Epithelial cell of proximal tubule (primary cell): ENCODE measurements around the gene GRIN2D. TPM values are rescaled to one million over a fixed set of nuclear protein-coding genes. Genes with fewer than 3 reads are reported as not detected.
A peak's percentile ranks its signal among the peaks of the same experiment; 100 is the strongest.

Source experiments
- DNase-seq: peaks from one replicate; pipeline ENCODE4 v3.0.0-alpha.2; 2011; ENCODE audit warnings: low read depth
- H3K4me3 ChIP-seq: 2 replicates; pipeline ENCODE4 v1.5.1; 2011; ENCODE audit warnings: low read depth, mild to moderate bottlenecking, low read length
- total RNA-seq: library from RNA; depleted of rRNA; stranded (reverse); fragments of >200 nt; gene quantifications from 2 replicates; pipeline ENCODE4 v1.2.3, GENCODE V29; 2015
- TF ChIP-seq, protein P1 (sequence below): conservative IDR thresholded peaks from 2 replicates; pipeline ENCODE4 v1.5.1; 2012; ENCODE audit warnings: low read depth, mild to moderate bottlenecking, low read length

Gene GRIN2D
- total RNA-seq, 1 donor from 2014 or later: 0.98 TPM

DNA sequence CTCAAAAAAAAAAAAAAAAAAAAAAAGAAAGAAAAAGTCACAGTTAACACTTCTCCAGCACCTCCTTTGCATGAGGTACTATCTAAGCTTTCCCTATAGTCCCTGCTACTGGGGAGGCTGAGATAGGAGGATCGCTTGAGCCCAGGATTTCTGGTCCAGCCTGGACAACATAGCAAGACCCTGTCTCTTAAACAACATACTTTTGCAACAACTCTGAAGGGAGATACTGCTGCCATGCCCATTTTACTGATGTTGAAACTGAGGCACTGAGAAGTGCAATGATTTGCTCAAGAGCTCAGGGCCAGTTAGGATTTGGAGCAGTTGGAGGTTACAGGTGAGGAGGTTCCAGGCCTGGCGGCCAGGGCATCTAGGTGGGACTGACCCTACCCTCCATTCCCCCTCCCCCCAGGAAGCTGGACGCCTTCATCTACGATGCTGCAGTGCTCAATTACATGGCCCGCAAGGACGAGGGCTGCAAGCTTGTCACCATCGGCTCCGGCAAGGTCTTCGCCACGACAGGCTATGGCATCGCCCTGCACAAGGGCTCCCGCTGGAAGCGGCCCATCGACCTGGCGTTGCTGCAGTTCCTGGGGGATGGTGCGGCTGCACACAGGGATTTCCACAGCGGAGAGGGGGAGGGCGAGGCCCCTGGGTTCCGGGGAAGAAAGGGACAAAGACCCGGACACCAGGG, 48.0 kb downstream of the GRIN2D start:
- H3K4me3 ChIP-seq: no peak overlapping the region
- TF ChIP-seq, protein P1, sequence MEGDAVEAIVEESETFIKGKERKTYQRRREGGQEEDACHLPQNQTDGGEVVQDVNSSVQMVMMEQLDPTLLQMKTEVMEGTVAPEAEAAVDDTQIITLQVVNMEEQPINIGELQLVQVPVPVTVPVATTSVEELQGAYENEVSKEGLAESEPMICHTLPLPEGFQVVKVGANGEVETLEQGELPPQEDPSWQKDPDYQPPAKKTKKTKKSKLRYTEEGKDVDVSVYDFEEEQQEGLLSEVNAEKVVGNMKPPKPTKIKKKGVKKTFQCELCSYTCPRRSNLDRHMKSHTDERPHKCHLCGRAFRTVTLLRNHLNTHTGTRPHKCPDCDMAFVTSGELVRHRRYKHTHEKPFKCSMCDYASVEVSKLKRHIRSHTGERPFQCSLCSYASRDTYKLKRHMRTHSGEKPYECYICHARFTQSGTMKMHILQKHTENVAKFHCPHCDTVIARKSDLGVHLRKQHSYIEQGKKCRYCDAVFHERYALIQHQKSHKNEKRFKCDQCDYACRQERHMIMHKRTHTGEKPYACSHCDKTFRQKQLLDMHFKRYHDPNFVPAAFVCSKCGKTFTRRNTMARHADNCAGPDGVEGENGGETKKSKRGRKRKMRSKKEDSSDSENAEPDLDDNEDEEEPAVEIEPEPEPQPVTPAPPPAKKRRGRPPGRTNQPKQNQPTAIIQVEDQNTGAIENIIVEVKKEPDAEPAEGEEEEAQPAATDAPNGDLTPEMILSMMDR: no peak
- DNase-seq: no peak

DNA sequence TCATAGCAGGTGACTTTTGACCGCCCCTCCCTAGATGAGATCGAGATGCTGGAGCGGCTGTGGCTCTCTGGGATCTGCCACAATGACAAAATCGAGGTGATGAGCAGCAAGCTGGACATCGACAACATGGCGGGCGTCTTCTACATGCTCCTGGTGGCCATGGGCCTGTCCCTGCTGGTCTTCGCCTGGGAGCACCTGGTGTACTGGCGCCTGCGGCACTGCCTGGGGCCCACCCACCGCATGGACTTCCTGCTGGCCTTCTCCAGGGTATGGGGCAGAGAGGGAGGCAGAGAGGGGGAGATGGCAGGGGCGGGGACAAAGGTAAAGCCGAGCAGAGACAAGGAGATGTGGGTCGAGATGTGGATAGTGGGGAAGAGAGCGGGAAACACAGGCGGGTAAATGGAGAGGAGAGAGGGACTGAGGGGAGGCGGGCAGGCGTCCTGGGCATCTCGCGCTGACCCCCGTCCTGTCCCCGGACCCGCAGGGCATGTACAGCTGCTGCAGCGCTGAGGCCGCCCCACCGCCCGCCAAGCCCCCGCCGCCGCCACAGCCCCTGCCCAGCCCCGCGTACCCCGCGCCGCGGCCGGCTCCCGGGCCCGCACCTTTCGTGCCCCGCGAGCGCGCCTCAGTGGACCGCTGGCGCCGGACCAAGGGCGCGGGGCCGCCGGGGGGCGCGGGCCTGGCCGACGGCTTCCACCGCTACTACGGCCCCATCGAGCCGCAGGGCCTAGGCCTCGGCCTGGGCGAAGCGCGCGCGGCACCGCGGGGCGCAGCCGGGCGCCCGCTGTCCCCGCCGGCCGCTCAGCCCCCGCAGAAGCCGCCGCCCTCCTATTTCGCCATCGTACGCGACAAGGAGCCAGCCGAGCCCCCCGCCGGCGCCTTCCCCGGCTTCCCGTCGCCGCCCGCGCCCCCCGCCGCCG, 48.9 kb downstream of the GRIN2D start:
- TF ChIP-seq, protein P1: no peak
- DNase-seq: no peak
- H3K4me3 ChIP-seq: no peak overlapping the region

DNA sequence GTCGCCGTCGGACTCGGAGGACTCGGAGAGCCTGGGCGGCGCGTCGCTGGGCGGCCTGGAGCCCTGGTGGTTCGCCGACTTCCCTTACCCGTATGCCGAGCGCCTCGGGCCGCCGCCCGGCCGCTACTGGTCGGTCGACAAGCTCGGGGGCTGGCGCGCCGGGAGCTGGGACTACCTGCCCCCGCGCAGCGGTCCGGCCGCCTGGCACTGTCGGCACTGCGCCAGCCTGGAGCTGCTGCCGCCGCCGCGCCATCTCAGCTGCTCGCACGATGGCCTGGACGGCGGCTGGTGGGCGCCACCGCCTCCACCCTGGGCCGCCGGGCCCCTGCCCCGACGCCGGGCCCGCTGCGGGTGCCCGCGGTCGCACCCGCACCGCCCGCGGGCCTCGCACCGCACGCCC, 49.8 kb downstream of the GRIN2D start:
- TF ChIP-seq, protein P1: no peak
- H3K4me3 ChIP-seq: peak overlapping the region; percentile 11
- no peak for DNase-seq

Other genes starting within 250 kb of the GRIN2D start
- 77.4 and 81.9 TPM in 2 replicates for gene LIG1, start 223.3 kb upstream of the GRIN2D start, total RNA-seq
- 1.6 and 2.8 TPM in 2 replicates for gene ZSWIM9, start 223.0 kb upstream of the GRIN2D start, total RNA-seq
- gene CARD8, start 137.8 kb upstream of the GRIN2D start, total RNA-seq: 6.3 and 14.7 TPM in 2 replicates
- gene ZNF114, start 123.6 kb upstream of the GRIN2D start, total RNA-seq: 0.63 and 5.0 TPM in 2 replicates
- gene EMP3, start 68.1 kb upstream of the GRIN2D start, total RNA-seq: 23.1 and 96.8 TPM in 2 replicates
- gene TMEM143, start 29.7 kb upstream of the GRIN2D start, total RNA-seq: 3.8 and 5.4 TPM in 2 replicates
- not detected in 2 replicates for gene SYNGR4, start 29.3 kb upstream of the GRIN2D start, total RNA-seq
- 144 TPM in 2 replicates for gene KDELR1, start 2.1 kb upstream of the GRIN2D start, total RNA-seq
- gene GRWD1, start 52.3 kb downstream of the GRIN2D start, total RNA-seq: 51.2 and 58.7 TPM in 2 replicates
- 0.06 and 0.07 TPM in 2 replicates for gene KCNJ14, start 61.9 kb downstream of the GRIN2D start, total RNA-seq
- 43.6 and 81.6 TPM in 2 replicates for gene CYTH2, start 75.7 kb downstream of the GRIN2D start, total RNA-seq
- gene LMTK3, start 118.2 kb downstream of the GRIN2D start, total RNA-seq: 1.5 and 4.2 TPM in 2 replicates
- 0.29 TPM in 1 of 2 replicates, not detected in the other for gene SULT2B1, start 158.5 kb downstream of the GRIN2D start, total RNA-seq
- not detected in 2 replicates for gene SPACA4, start 213.1 kb downstream of the GRIN2D start, total RNA-seq
- gene FAM83E, start 221.4 kb downstream of the GRIN2D start, total RNA-seq: 0.14 and 0.40 TPM in 2 replicates
- gene RPL18, start 225.5 kb downstream of the GRIN2D start, total RNA-seq: 2,819 and 2,927 TPM in 2 replicates
- 13.0 and 14.5 TPM in 2 replicates for gene SPHK2, start 225.8 kb downstream of the GRIN2D start, total RNA-seq
- 1.3 and 5.9 TPM in 2 replicates for gene DBP, start 243.7 kb downstream of the GRIN2D start, total RNA-seq